PFSK-1 (cell line): ENCODE data around the gene ZBTB38.

Experiments used
- FOXP2 ChIP-seq: optimal IDR thresholded peaks from 2 replicates; pipeline ENCODE3; 2011; ENCODE audit warnings: borderline replicate concordance, control low read depth, inconsistent platforms; ENCODE audit not compliant: insufficient read depth; ENCODE audit errors: extremely low read length, extremely low read depth
- POLR2AphosphoS5 ChIP-seq: IDR thresholded peaks from 2 replicates; pipeline ENCODE4 v1.6.1; 2012; ENCODE audit warnings: low read depth, mild to moderate bottlenecking, control low read depth, low read length, moderate library complexity
- SIN3A ChIP-seq: IDR thresholded peaks from 2 replicates; pipeline ENCODE4 v1.6.1; 2012; ENCODE audit warnings: mild to moderate bottlenecking, low read length, moderate library complexity, borderline replicate concordance; ENCODE audit not compliant: insufficient read depth
- TAF1 ChIP-seq: IDR thresholded peaks from 2 replicates; pipeline ENCODE4 v1.6.1; 2012; ENCODE audit warnings: low read length, control low read depth, borderline replicate concordance; ENCODE audit not compliant: insufficient read depth
- TF ChIP-seq, protein P1 (sequence below), 2 experiments: IDR thresholded peaks; 2 replicates each; pipeline versions ENCODE4 v1.6.1 to v1.8.0; 2011 to 2012; ENCODE audit warnings: low read depth in 2 of 2, low read length in 2 of 2, control low read depth in 1 of 2, inconsistent platforms in 1 of 2, mild to moderate bottlenecking in 1 of 2, moderate library complexity in 1 of 2; ENCODE audit not compliant: insufficient read depth in 1 of 2

ZBTB38 gene

GRCh38 chr3:141391298-141391990 lies 23.1 kb downstream of the ZBTB38 start:
- TF ChIP-seq, protein P1, sequence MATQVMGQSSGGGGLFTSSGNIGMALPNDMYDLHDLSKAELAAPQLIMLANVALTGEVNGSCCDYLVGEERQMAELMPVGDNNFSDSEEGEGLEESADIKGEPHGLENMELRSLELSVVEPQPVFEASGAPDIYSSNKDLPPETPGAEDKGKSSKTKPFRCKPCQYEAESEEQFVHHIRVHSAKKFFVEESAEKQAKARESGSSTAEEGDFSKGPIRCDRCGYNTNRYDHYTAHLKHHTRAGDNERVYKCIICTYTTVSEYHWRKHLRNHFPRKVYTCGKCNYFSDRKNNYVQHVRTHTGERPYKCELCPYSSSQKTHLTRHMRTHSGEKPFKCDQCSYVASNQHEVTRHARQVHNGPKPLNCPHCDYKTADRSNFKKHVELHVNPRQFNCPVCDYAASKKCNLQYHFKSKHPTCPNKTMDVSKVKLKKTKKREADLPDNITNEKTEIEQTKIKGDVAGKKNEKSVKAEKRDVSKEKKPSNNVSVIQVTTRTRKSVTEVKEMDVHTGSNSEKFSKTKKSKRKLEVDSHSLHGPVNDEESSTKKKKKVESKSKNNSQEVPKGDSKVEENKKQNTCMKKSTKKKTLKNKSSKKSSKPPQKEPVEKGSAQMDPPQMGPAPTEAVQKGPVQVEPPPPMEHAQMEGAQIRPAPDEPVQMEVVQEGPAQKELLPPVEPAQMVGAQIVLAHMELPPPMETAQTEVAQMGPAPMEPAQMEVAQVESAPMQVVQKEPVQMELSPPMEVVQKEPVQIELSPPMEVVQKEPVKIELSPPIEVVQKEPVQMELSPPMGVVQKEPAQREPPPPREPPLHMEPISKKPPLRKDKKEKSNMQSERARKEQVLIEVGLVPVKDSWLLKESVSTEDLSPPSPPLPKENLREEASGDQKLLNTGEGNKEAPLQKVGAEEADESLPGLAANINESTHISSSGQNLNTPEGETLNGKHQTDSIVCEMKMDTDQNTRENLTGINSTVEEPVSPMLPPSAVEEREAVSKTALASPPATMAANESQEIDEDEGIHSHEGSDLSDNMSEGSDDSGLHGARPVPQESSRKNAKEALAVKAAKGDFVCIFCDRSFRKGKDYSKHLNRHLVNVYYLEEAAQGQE (IDR thresholded peaks at IDR 0.05; ENCODE audit: insufficient read depth in 1 of 2, low read depth in 2 of 2, low read length in 2 of 2): no peak
- TF ChIP-seq TAF1 (no peak), POLR2AphosphoS5 (no peak), SIN3A (no peak), FOXP2 (no peak)

- TF ChIP-seq FOXP2: no peak
- TF ChIP-seq SIN3A: no peak
- TF ChIP-seq, protein P1 (IDR thresholded peaks at IDR 0.05; ENCODE audit: insufficient read depth in 1 of 2, low read depth in 2 of 2, low read length in 2 of 2): no peak
- TF ChIP-seq POLR2AphosphoS5: no peak
- no peak for TF ChIP-seq TAF1
These were observed 23.6 kb downstream of the ZBTB38 start for GRCh38 chr3:141391991-141392316.

DNA sequence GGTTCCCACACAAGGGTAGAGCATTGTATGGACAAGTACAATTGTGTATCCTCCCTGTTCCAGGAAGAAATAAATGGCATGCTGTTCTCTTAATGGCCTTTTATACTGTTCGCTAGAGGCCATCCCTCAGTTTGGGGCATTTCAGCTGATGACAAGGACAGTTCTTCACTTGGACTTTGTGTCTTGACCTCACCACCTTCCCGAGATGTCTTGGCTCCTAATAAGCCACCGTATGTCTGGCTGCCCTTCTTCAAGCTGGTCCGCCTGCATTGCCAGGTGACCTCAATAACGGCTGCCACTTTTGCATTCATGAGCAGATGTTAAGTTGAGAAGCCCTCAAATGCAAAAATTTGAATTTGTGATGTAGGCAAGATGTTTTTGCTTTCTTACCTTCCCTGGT lies 24.1 kb downstream of the ZBTB38 start:
- TF ChIP-seq, protein P1 (IDR thresholded peaks at IDR 0.05; ENCODE audit: insufficient read depth in 1 of 2, low read depth in 2 of 2, low read length in 2 of 2): no peak
- TF ChIP-seq TAF1 (no peak), POLR2AphosphoS5 (no peak), SIN3A (no peak)

- TF ChIP-seq, protein P1 (IDR thresholded peaks at IDR 0.05; ENCODE audit: insufficient read depth in 1 of 2, low read depth in 2 of 2, low read length in 2 of 2): no peak
- TF ChIP-seq FOXP2 (no peak), TAF1 (no peak), SIN3A (no peak), POLR2AphosphoS5 (no peak)
These were observed 24.8 kb downstream of the ZBTB38 start for GRCh38 chr3:141392897-141393734.

DNA sequence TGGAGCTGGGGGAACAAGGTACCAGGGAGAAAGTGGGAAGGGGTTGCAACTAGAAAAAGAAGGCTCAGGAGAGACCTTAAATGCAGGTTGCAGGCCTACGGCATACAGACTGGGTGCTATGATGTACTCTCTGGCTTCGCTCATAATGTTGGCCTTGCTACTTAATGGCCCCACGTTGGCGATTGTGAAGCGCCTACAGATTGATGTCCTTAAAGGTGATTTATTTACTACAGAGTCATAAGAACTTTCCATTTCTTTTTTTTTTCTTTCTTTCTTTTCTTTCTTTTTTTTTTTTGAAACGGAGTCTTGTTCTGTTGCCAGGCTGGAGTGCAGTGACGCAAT lies 25.4 kb downstream of the ZBTB38 start:
- TF ChIP-seq FOXP2 (no peak), TAF1 (no peak), POLR2AphosphoS5 (no peak), SIN3A (no peak)
- TF ChIP-seq, protein P1 (IDR thresholded peaks at IDR 0.05; ENCODE audit: insufficient read depth in 1 of 2, low read depth in 2 of 2, low read length in 2 of 2): no peak
